HepG2 (cell line): Measurements from ENCODE around the gene SIK2. TPM values are rescaled to one million over a fixed set of nuclear protein-coding genes. Genes with fewer than 3 reads are reported as not detected.

Experiments
- ETV5 ChIP-seq: IDR thresholded peaks from 2 replicates; pipeline ENCODE4 v1.6.1; 2018; ENCODE audit warnings: missing biosample characterization, missing genetic modification reagents, inconsistent platforms, borderline replicate concordance
- HMG20A ChIP-seq: IDR thresholded peaks from 2 replicates; pipeline ENCODE4 v1.6.1; 2016; ENCODE audit warnings: borderline replicate concordance
- HOXA7 ChIP-seq: sonication (generic); formaldehyde crosslinking; IDR thresholded peaks from 2 replicates; pipeline ENCODE4 v1.8.1; 2022; ENCODE audit warnings: mild to moderate bottlenecking, missing genetic modification reagents, moderate library complexity
- KAT2B ChIP-seq: fragments of 150-350 bp; IDR thresholded peaks from 2 replicates; pipeline ENCODE4 v1.6.1; 2014; ENCODE audit warnings: low read depth, low read length, borderline replicate concordance
- KLF15 ChIP-seq: sonication (generic); formaldehyde crosslinking; IDR thresholded peaks from 2 replicates; pipeline ENCODE4 v1.8.1; 2023; ENCODE audit warnings: borderline replicate concordance, mild to moderate bottlenecking, inconsistent platforms, missing genetic modification reagents, mixed read lengths
- PHF20 ChIP-seq: sonication (generic); formaldehyde crosslinking; IDR thresholded peaks from 2 replicates; pipeline ENCODE4 v1.5.0; 2020; ENCODE audit warnings: mild to moderate bottlenecking, missing genetic modification reagents
- ZBTB20 ChIP-seq: sonication (generic); formaldehyde crosslinking; IDR thresholded peaks from 2 replicates; pipeline ENCODE4 v1.8.1; 2023; ENCODE audit warnings: missing genetic modification reagents, low read depth, mild to moderate bottlenecking, borderline replicate concordance
- ZFP37 ChIP-seq: sonication (generic); formaldehyde crosslinking; IDR thresholded peaks from 2 replicates; pipeline ENCODE4 v1.4.0; 2020; ENCODE audit warnings: missing genetic modification reagents, borderline replicate concordance
- ZSCAN30 ChIP-seq: sonication (generic); formaldehyde crosslinking; IDR thresholded peaks from 2 replicates; pipeline ENCODE4 v1.5.0; 2020; ENCODE audit warnings: mild to moderate bottlenecking, missing genetic modification reagents
- polyA plus RNA-seq, 8 experiments: library from polyadenylated mRNA; depleted of rRNA in 3 of 8; stranded (reverse) in 7 of 8; unstranded in 1 of 8; fragments of >200 nt; fragmentation: Illumina TruSeq in 4 of 8; extraction: Trizol in 4 of 8; gene quantifications; 2 replicates each; pipeline versions ENCODE4 v1.2.1 to v1.2.3, GENCODE V29; 2011 to 2016; ENCODE audit warnings: low read depth in 4 of 8, missing spikeins in 1 of 8, mixed read lengths in 1 of 8; ENCODE audit not compliant: insufficient read depth in 1 of 8
- total RNA-seq, 5 experiments: library from RNA; depleted of rRNA; stranded (reverse); fragments of >200 nt; fragmentation: Illumina TruSeq; extraction: Trizol; gene quantifications; 2 replicates each; pipeline ENCODE4 v1.2.3, GENCODE V29; 2016; ENCODE audit warnings: low read depth in 1 of 5
- TF ChIP-seq, protein P1 (sequence below): sonication (generic); formaldehyde crosslinking; IDR thresholded peaks from 2 replicates; pipeline ENCODE4 v1.5.0; 2020; ENCODE audit warnings: missing genetic modification reagents, mild to moderate bottlenecking, borderline replicate concordance
- TF ChIP-seq, protein P2 (sequence below), 2 experiments: IDR thresholded peaks; 2 replicates each; pipeline ENCODE4 v1.6.1; 2011 to 2012; ENCODE audit warnings: low read length in 2 of 2, borderline replicate concordance in 1 of 2, low read depth in 1 of 2, mild to moderate bottlenecking in 1 of 2, moderate library complexity in 1 of 2
- TF ChIP-seq, protein P3 (sequence below): sonication (generic); formaldehyde crosslinking; IDR thresholded peaks from 2 replicates; pipeline ENCODE4 v1.4.0; 2020; ENCODE audit warnings: missing genetic modification reagents
- TF ChIP-seq, protein P4 (sequence below): sonication (generic); formaldehyde crosslinking; IDR thresholded peaks from 2 replicates; pipeline ENCODE4 v1.4.0; 2020; ENCODE audit warnings: missing genetic modification reagents
- TF ChIP-seq, protein P5 (sequence below): sonication (generic); formaldehyde crosslinking; IDR thresholded peaks from 2 replicates; pipeline ENCODE4 v1.8.0; 2022; ENCODE audit warnings: mild to moderate bottlenecking, missing genetic modification reagents, moderate library complexity

Gene SIK2
- total and polyA plus RNA-seq, 2 of the 13 experiments (the other 11 are each of a cell fraction or from before 2014, with no cell fraction given): 8.1 to 15.4 TPM

DNA sequence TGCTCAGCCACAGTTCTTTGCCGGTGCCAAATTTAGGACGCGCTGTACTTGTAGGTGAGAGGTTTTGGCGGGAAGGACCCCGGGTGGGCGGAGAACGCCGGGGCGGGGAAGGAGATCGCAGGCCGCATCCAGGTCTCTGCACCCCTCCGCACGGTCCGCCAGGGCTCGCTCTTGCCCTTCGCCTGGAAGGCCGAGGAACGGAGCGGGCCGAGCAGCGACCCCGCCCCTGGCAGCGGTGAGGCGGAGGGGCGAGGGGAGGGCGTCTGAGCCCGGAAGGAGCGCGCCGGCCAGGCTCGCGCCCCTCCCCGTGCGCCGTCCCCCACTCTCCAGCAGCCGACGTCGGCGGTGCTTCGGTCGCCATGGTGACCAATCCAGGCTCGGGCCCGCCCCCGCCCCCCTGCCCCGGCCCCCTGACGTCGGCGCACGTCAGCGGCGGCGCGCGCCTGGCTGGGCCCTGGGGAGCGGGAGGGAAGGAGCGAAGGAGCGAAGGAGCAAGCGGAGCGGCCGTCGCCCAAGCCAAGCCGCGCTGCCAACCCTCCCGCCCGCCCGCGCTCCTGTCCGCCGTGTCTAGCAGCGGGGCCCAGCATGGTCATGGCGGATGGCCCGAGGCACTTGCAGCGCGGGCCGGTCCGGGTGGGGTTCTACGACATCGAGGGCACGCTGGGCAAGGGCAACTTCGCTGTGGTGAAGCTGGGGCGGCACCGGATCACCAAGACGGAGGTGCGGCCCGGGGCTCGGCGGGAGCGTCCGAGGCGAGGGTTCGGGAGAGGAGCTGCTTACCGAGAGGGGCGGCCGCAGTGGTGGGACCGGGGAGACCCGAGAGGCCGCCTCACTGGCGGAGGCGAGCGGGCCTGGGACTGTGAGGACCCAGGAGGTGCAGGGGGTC is at the start of gene SIK2 (continued):
- no peak for TF ChIP-seq ZFP37 (CRISPR knock-in tag)
- peak; percentile 33; the same call in 1 of the 2 replicates for TF ChIP-seq HMG20A (CRISPR knock-in tag)
- TF ChIP-seq, protein P1, sequence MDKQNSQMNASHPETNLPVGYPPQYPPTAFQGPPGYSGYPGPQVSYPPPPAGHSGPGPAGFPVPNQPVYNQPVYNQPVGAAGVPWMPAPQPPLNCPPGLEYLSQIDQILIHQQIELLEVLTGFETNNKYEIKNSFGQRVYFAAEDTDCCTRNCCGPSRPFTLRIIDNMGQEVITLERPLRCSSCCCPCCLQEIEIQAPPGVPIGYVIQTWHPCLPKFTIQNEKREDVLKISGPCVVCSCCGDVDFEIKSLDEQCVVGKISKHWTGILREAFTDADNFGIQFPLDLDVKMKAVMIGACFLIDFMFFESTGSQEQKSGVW (CRISPR knock-in tag): no peak
- peak; percentile 59; the same call in 1 of the 2 replicates for TF ChIP-seq PHF20 (CRISPR knock-in tag)
- TF ChIP-seq KLF15 (CRISPR knock-in tag): no peak
- peak; percentile 94 for TF ChIP-seq ETV5
- TF ChIP-seq, protein P2, sequence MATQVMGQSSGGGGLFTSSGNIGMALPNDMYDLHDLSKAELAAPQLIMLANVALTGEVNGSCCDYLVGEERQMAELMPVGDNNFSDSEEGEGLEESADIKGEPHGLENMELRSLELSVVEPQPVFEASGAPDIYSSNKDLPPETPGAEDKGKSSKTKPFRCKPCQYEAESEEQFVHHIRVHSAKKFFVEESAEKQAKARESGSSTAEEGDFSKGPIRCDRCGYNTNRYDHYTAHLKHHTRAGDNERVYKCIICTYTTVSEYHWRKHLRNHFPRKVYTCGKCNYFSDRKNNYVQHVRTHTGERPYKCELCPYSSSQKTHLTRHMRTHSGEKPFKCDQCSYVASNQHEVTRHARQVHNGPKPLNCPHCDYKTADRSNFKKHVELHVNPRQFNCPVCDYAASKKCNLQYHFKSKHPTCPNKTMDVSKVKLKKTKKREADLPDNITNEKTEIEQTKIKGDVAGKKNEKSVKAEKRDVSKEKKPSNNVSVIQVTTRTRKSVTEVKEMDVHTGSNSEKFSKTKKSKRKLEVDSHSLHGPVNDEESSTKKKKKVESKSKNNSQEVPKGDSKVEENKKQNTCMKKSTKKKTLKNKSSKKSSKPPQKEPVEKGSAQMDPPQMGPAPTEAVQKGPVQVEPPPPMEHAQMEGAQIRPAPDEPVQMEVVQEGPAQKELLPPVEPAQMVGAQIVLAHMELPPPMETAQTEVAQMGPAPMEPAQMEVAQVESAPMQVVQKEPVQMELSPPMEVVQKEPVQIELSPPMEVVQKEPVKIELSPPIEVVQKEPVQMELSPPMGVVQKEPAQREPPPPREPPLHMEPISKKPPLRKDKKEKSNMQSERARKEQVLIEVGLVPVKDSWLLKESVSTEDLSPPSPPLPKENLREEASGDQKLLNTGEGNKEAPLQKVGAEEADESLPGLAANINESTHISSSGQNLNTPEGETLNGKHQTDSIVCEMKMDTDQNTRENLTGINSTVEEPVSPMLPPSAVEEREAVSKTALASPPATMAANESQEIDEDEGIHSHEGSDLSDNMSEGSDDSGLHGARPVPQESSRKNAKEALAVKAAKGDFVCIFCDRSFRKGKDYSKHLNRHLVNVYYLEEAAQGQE (IDR thresholded peaks at IDR 0.05; ENCODE audit: borderline replicate concordance in 1 of 2, low read depth in 1 of 2, low read length in 2 of 2): no peak
- TF ChIP-seq, protein P3, sequence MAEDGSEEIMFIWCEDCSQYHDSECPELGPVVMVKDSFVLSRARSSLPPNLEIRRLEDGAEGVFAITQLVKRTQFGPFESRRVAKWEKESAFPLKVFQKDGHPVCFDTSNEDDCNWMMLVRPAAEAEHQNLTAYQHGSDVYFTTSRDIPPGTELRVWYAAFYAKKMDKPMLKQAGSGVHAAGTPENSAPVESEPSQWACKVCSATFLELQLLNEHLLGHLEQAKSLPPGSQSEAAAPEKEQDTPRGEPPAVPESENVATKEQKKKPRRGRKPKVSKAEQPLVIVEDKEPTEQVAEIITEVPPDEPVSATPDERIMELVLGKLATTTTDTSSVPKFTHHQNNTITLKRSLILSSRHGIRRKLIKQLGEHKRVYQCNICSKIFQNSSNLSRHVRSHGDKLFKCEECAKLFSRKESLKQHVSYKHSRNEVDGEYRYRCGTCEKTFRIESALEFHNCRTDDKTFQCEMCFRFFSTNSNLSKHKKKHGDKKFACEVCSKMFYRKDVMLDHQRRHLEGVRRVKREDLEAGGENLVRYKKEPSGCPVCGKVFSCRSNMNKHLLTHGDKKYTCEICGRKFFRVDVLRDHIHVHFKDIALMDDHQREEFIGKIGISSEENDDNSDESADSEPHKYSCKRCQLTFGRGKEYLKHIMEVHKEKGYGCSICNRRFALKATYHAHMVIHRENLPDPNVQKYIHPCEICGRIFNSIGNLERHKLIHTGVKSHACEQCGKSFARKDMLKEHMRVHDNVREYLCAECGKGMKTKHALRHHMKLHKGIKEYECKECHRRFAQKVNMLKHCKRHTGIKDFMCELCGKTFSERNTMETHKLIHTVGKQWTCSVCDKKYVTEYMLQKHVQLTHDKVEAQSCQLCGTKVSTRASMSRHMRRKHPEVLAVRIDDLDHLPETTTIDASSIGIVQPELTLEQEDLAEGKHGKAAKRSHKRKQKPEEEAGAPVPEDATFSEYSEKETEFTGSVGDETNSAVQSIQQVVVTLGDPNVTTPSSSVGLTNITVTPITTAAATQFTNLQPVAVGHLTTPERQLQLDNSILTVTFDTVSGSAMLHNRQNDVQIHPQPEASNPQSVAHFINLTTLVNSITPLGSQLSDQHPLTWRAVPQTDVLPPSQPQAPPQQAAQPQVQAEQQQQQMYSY (CRISPR knock-in tag): no peak
- TF ChIP-seq, protein P4, sequence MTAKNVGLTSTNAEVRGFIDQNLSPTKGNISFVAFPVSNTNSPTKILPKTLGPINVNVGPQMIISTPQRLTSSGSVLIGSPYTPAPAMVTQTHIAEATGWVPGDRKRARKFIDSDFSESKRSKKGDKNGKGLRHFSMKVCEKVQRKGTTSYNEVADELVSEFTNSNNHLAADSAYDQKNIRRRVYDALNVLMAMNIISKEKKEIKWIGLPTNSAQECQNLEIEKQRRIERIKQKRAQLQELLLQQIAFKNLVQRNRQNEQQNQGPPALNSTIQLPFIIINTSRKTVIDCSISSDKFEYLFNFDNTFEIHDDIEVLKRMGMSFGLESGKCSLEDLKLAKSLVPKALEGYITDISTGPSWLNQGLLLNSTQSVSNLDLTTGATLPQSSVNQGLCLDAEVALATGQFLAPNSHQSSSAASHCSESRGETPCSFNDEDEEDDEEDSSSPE (CRISPR knock-in tag): peak; percentile 97
- TF ChIP-seq, protein P5, sequence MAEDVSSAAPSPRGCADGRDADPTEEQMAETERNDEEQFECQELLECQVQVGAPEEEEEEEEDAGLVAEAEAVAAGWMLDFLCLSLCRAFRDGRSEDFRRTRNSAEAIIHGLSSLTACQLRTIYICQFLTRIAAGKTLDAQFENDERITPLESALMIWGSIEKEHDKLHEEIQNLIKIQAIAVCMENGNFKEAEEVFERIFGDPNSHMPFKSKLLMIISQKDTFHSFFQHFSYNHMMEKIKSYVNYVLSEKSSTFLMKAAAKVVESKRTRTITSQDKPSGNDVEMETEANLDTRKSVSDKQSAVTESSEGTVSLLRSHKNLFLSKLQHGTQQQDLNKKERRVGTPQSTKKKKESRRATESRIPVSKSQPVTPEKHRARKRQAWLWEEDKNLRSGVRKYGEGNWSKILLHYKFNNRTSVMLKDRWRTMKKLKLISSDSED (CRISPR knock-in tag): no peak
- no peak for TF ChIP-seq KAT2B
- TF ChIP-seq ZBTB20: no peak
- TF ChIP-seq HOXA7: no peak
- TF ChIP-seq ZSCAN30: no peak
